ENCODE data around the gene NKAIN2.

Gene NKAIN2

DNA sequence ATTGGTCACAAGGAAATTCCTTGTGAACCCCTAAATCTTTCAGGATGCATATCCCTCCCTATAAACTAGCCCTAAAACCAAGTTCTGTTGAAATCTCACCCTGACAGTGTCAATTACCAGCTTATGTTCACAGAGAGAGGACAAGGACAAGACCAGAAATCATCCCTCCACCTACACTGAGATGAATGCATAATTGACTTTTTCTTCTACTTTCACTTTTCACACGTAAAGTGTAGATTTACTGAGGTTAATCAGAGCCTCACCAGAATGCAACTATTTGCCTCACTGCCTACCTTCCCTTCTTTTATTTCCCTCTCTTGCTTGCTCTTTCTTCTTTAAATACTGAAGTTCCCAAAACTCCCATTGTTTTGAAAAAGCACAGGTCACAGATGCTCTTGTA is 15.3 kb upstream of the NKAIN2 start:
- TF ChIP-seq, protein P1, sequence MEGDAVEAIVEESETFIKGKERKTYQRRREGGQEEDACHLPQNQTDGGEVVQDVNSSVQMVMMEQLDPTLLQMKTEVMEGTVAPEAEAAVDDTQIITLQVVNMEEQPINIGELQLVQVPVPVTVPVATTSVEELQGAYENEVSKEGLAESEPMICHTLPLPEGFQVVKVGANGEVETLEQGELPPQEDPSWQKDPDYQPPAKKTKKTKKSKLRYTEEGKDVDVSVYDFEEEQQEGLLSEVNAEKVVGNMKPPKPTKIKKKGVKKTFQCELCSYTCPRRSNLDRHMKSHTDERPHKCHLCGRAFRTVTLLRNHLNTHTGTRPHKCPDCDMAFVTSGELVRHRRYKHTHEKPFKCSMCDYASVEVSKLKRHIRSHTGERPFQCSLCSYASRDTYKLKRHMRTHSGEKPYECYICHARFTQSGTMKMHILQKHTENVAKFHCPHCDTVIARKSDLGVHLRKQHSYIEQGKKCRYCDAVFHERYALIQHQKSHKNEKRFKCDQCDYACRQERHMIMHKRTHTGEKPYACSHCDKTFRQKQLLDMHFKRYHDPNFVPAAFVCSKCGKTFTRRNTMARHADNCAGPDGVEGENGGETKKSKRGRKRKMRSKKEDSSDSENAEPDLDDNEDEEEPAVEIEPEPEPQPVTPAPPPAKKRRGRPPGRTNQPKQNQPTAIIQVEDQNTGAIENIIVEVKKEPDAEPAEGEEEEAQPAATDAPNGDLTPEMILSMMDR (IDR thresholded peaks at IDR 0.05; ENCODE audit: low read depth, low read length, missing control alignments), result no peak
- no peaks in the 10 kb centered on the region for H3K36me3 ChIP-seq (replicated peaks)
- no peaks in the 10 kb centered on the region for H3K27me3 ChIP-seq (replicated peaks)
- no peak for DNase-seq
- no peak overlapping the region for H3K27ac ChIP-seq
- no peak overlapping the region for H3K4me3 ChIP-seq (ENCODE audit: low read depth, low read length)
- in situ Hi-C loops (cut with HindIII; ENCODE audit: low pct_ligation_motif_present, low sequenced_read_pairs), result no loop called here

DNA sequence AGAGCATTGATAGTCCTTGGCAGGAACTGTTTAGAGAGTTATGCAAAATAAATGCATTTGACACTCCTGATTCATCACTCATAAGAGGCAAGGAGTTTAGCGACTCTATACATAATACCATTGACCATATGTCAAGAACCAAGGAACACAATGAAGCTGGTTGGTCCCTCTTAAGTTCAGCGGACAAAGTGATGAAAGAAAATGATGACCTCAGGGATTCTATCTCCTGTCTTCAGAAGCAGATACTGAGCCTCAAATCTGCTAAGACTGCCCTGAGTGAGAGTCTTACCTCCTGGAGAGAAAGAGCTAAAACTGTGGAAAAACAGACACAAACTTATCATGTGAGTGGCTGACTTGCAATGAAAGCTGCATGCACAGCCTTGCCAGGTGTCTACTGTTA is 9.5 kb upstream of the NKAIN2 start:
- in situ Hi-C loops (cut with HindIII; ENCODE audit: low pct_ligation_motif_present, low sequenced_read_pairs), result no loop called here
- TF ChIP-seq, protein P1 (IDR thresholded peaks at IDR 0.05; ENCODE audit: low read depth, low read length, missing control alignments), result no peak
- H3K27ac ChIP-seq, result no peak overlapping the region
- no peak overlapping the region for H3K4me3 ChIP-seq (ENCODE audit: low read depth, low read length)
- no peak for DNase-seq
- no peaks in the 10 kb centered on the region for H3K27me3 ChIP-seq (replicated peaks)
- H3K36me3 ChIP-seq (replicated peaks), result no peaks in the 10 kb centered on the region

DNA sequence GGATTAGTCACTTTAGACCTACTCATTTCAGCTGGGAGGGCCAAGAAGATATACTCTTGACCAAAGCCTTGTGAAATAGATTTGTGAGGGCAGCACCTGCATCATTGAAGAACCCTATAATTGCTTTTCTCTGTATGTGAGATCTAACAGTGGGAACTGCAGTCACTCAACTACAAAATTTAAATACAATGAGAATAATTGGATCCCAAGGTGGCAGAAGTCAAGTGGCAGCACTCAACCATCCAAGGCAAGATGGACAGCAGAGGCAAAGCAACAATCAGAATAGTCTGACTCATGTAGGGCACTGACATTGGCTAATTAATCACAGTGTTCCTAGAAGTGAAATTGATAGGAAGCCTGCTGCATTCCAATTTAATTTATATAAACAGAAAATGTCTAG is 8.9 kb upstream of the NKAIN2 start:
- no peaks in the 10 kb centered on the region for H3K27me3 ChIP-seq (replicated peaks)
- no peak for DNase-seq
- H3K36me3 ChIP-seq (replicated peaks), result no peaks in the 10 kb centered on the region
- H3K27ac ChIP-seq, result no peak overlapping the region
- H3K4me3 ChIP-seq (ENCODE audit: low read depth, low read length), result no peak overlapping the region
- in situ Hi-C loops (cut with HindIII; ENCODE audit: low pct_ligation_motif_present, low sequenced_read_pairs), result no loop called here
- TF ChIP-seq, protein P1 (IDR thresholded peaks at IDR 0.05; ENCODE audit: low read depth, low read length, missing control alignments), result no peak

DNA sequence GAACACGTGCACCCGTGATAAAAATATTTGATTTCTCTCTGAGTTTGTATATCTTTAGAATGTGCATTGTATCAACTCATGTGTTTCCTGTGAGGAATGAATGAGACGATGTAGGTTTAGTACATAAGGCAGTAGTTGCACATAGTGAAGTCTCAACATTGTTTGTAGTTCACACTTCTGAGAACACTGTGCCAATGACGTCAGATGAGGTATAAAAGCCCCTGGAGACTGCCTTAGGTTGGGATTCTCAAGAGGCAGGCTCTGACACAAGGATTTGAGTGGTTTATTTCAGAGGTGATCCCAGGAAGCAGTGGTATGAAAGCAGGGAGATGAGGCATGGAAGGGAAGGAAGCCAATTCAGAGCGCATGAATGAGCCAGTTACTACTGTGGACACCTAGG is 2.6 kb upstream of the NKAIN2 start:
- H3K27ac ChIP-seq, result no peak overlapping the region
- in situ Hi-C loops (cut with HindIII; ENCODE audit: low pct_ligation_motif_present, low sequenced_read_pairs), result no loop called here
- H3K4me3 ChIP-seq (ENCODE audit: low read depth, low read length), result no peak overlapping the region
- TF ChIP-seq, protein P1 (IDR thresholded peaks at IDR 0.05; ENCODE audit: low read depth, low read length, missing control alignments), result no peak
- peaks cover 15% of the 10 kb centered on the region for H3K27me3 ChIP-seq (replicated peaks)
- no peak for DNase-seq
- no peaks in the 10 kb centered on the region for H3K36me3 ChIP-seq (replicated peaks)

DNA sequence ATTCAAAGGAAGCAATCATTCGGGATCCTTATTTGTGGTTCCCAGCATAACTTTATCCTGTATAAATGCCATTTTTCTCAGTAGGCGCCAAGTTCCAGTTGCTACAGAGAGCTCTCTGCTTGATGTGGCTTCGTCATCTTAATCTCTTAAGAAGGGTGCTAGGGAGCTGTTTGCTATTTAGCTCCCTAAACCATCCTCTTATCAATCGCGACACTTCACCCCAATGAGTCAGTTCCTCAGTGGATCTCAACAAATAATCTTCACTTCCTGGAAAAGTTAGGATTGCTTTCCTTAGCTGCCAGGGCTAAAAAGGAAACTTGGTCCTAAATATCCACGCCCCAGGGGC is 1.3 kb upstream of the NKAIN2 start:
- no peak for DNase-seq
- TF ChIP-seq, protein P1 (IDR thresholded peaks at IDR 0.05; ENCODE audit: low read depth, low read length, missing control alignments), result no peak
- Histone ChIP-seq H3K27me3 (replicated peaks) (peaks cover 15% of the 10 kb centered on the region), H3K36me3 (replicated peaks) (no peaks in the 10 kb centered on the region), H3K4me3 (ENCODE audit: low read depth, low read length) (no peak overlapping the region), H3K27ac (no peak overlapping the region)
- in situ Hi-C loops (cut with HindIII; ENCODE audit: low pct_ligation_motif_present, low sequenced_read_pairs), result no loop called here

DNA sequence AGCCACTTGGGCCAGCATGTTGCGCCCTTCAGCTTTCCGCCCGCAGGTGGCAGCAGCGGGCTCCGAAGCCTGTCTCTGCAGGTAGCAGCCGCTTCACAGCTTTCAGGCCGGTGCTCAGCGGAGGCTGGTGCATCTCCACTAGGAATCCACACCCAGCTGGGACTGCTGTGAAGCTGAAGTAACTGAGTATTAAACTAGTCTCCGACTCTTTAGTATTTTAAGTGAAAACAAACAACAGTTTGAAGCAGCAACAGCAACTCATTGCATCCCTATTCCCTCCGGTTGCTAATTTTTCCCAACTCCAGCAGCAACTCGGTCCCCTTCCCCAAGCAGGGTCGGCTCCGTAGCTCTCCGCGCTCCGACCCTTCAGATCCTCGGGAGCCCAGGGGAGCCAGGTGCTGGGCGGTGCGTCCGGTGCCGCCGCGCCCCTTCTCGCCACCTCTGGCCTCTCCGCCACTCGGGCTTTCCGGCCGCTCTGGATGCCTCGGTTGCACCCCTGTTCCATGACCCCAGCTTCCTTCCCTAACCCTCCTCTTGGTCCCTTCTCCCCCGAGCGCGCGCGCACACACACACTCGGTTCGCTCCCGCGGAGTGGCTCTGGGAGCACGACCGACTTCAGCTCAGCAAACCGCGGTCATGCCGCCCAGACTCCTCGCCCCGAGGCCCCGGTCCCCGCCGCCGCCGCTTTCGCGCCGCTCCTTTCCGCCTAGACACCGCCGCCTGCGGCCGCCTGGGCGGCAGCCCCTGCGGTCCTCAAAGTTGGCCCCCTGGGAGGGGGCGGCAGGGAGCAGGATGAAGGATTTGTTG is 765 bp upstream of the NKAIN2 start:
- peak; percentile 78 for DNase-seq
- TF ChIP-seq, protein P1 (IDR thresholded peaks at IDR 0.05; ENCODE audit: low read depth, low read length, missing control alignments), result peak; percentile 97
- no peaks in the 10 kb centered on the region for H3K36me3 ChIP-seq (replicated peaks)
- in situ Hi-C loops (cut with HindIII; ENCODE audit: low pct_ligation_motif_present, low sequenced_read_pairs), result no loop called here
- H3K27me3 ChIP-seq (replicated peaks), result peaks cover 15% of the 10 kb centered on the region
- peak overlapping the region; percentile 63 for H3K4me3 ChIP-seq (ENCODE audit: low read depth, low read length)
- no peak overlapping the region for H3K27ac ChIP-seq

Data from brain microvascular endothelial cell (primary cell).